GM10266 (cell line): Measurements from ENCODE around the gene CCDC106.

ENCODE experiments used
- DNase-seq: peaks from one replicate; pipeline ENCODE4 v3.0.0; 2012; ENCODE audit errors: extremely low spot score
- CTCF ChIP-seq: IDR thresholded peaks from 2 replicates; pipeline ENCODE4 v1.5.1; 2012; ENCODE audit warnings: mild to moderate bottlenecking, low read depth; ENCODE audit not compliant: control insufficient read depth, insufficient read depth; ENCODE audit errors: missing control alignments

Gene CCDC106

GRCh38 chr19:55666343-55667005, 18.5 kb downstream of the CCDC106 start:
- DNase-seq = no peak
- TF ChIP-seq CTCF = no peak

GRCh38 chr19:55667006-55667381, 19.0 kb downstream of the CCDC106 start:
- no peak for TF ChIP-seq CTCF

GRCh38 chr19:55667511-55667910, 19.5 kb downstream of the CCDC106 start:
- no peak for TF ChIP-seq CTCF
- DNase-seq = no peak

More at GRCh38 chr19:55667006-55667381, 19.0 kb downstream of the CCDC106 start:
- DNase-seq = no peak

- TF ChIP-seq CTCF = no peak
- no peak for DNase-seq
These were observed 19.9 kb downstream of the CCDC106 start for GRCh38 chr19:55667958-55668357.

- no peak for TF ChIP-seq CTCF
- no peak for DNase-seq
These were observed 20.8 kb downstream of the CCDC106 start for GRCh38 chr19:55668603-55669348.

GRCh38 chr19:55669418-55670279, 21.6 kb downstream of the CCDC106 start:
- DNase-seq = no peak
- no peak for TF ChIP-seq CTCF
